Measurements from ENCODE around the gene CCSER1. TPM values are rescaled to one million over a fixed set of nuclear protein-coding genes. Genes with fewer than 3 reads are reported as not detected.

The CCSER1 gene
- total RNA-seq, 1 donor, result 0.43 TPM

- H3K4me3 ChIP-seq (ENCODE audit: low read depth, low read length), result no peak overlapping the region
- TF ChIP-seq, protein P1, sequence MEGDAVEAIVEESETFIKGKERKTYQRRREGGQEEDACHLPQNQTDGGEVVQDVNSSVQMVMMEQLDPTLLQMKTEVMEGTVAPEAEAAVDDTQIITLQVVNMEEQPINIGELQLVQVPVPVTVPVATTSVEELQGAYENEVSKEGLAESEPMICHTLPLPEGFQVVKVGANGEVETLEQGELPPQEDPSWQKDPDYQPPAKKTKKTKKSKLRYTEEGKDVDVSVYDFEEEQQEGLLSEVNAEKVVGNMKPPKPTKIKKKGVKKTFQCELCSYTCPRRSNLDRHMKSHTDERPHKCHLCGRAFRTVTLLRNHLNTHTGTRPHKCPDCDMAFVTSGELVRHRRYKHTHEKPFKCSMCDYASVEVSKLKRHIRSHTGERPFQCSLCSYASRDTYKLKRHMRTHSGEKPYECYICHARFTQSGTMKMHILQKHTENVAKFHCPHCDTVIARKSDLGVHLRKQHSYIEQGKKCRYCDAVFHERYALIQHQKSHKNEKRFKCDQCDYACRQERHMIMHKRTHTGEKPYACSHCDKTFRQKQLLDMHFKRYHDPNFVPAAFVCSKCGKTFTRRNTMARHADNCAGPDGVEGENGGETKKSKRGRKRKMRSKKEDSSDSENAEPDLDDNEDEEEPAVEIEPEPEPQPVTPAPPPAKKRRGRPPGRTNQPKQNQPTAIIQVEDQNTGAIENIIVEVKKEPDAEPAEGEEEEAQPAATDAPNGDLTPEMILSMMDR (IDR thresholded peaks at IDR 0.05; ENCODE audit: insufficient read depth, low read depth, low read length), result no peak
- no peak for DNase-seq (ENCODE audit: low read depth)
These were observed 898.3 kb downstream of the CCSER1 start for GRCh38 chr4:91025241-91026148.

- no peak for DNase-seq (ENCODE audit: low read depth)
- H3K4me3 ChIP-seq (ENCODE audit: low read depth, low read length), result no peak overlapping the region
- TF ChIP-seq, protein P1 (IDR thresholded peaks at IDR 0.05; ENCODE audit: insufficient read depth, low read depth, low read length), result no peak
These were observed 901.0 kb downstream of the CCSER1 start for GRCh38 chr4:91028228-91028627.

- TF ChIP-seq, protein P1 (IDR thresholded peaks at IDR 0.05; ENCODE audit: insufficient read depth, low read depth, low read length), result no peak
- DNase-seq (ENCODE audit: low read depth), result no peak
- no peak overlapping the region for H3K4me3 ChIP-seq (ENCODE audit: low read depth, low read length)
These were observed 904.6 kb downstream of the CCSER1 start for GRCh38 chr4:91031761-91032160.

- no peak for DNase-seq (ENCODE audit: low read depth)
- H3K4me3 ChIP-seq (ENCODE audit: low read depth, low read length), result no peak overlapping the region
- TF ChIP-seq, protein P1 (IDR thresholded peaks at IDR 0.05; ENCODE audit: insufficient read depth, low read depth, low read length), result no peak
These were observed 905.7 kb downstream of the CCSER1 start for GRCh38 chr4:91032725-91033445.

DNA sequence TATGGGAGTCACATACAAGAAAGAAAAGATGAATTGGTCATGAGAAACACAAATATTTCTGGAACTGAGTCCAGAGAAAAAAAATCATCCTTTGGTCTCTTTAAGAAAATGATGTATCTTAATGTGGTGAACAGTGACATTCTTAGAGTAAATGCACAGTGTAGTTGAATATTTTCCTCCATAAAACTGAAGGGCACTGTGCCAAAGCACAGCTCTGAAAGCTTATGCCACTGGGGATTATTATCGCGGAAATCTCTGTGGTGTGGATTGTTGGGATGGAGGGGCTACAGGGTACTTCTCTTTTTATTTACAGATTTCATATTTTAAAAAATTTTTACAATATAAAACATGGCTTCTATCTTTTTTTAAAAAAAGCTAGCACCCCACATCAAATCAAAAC lies 908.1 kb downstream of the CCSER1 start:
- no peak for DNase-seq (ENCODE audit: low read depth)
- TF ChIP-seq, protein P1 (IDR thresholded peaks at IDR 0.05; ENCODE audit: insufficient read depth, low read depth, low read length), result no peak
- no peak overlapping the region for H3K4me3 ChIP-seq (ENCODE audit: low read depth, low read length)

GRCh38 chr4:91037951-91038350 lies 910.8 kb downstream of the CCSER1 start:
- DNase-seq (ENCODE audit: low read depth), result no peak
- TF ChIP-seq, protein P1 (IDR thresholded peaks at IDR 0.05; ENCODE audit: insufficient read depth, low read depth, low read length), result no peak

More at GRCh38 chr4:91037951-91038350, 910.8 kb downstream of the CCSER1 start:
- H3K4me3 ChIP-seq (ENCODE audit: low read depth, low read length), result no peak overlapping the region

All from fibroblast of villous mesenchyme (primary cell).